GM12878 (cell line): Measurements from ENCODE around the gene CCDC9B. TPM values are rescaled to one million over a fixed set of nuclear protein-coding genes. Genes with fewer than 3 reads are reported as not detected.

Source experiments
- ATAC-seq: fragments of 200-7000 bp; cut with Tn5 transposase; 3 replicates; pipeline ENCODE4 v1.9.1; 2020; ENCODE audit warnings: mild to moderate bottlenecking, moderate library complexity
- BruUV-seq: library from RNA; stranded (reverse); fragments of 400-500 nt; replicated peaks from 2 replicates; lab custom pipeline; 2021; lab: Mats Ljungman, UMichigan
- CTCF ChIA-PET: fragments of 300-600 bp; sonication (Branson Sonifier 250); formaldehyde crosslinking; extraction: SDS; loops from one replicate; lab custom pipeline; 2021; ENCODE audit warnings: inconsistent platforms; lab: Yijun Ruan, JAX
- POLR2A ChIA-PET: fragments of 350-600 bp; formaldehyde crosslinking; extraction: SDS; loops from one replicate; lab custom pipeline; 2021; ENCODE audit warnings: inconsistent platforms; lab: Charles Lee
- RAD21 ChIA-PET: fragments of 300-600 bp; sonication (Branson Sonifier 250); formaldehyde crosslinking; loops from one replicate; lab custom pipeline; 2023; ENCODE audit warnings: antibody characterized with exemption; ENCODE audit not compliant: unreplicated experiment; lab: Charles Lee
- SMC1A ChIA-PET: fragments of 300-600 bp; sonication (Branson Sonifier 250); formaldehyde crosslinking; loops from one replicate; lab custom pipeline; 2023; ENCODE audit not compliant: unreplicated experiment, uncharacterized antibody; lab: Charles Lee
- DNase-seq: peaks from one replicate; pipeline ENCODE4 v3.0.0-alpha.2; 2011; ENCODE audit warnings: low read depth, low spot score
- FAIRE-seq: peaks from 3 replicates; lab custom pipeline; 2011; peaks lifted over from hg19 to GRCh38; lab: Jason Lieb, UNC
- H2AFZ ChIP-seq: 2 replicates; pipeline ENCODE4 v1.6.0; 2011; ENCODE audit warnings: low read depth, low read length, control low read depth; ENCODE audit not compliant: control insufficient read depth
- H3K27ac ChIP-seq: 2 replicates; pipeline ENCODE4 v1.5.1; 2011; ENCODE audit warnings: control low read depth; ENCODE audit not compliant: control insufficient read depth, insufficient read depth
- H3K27me3 ChIP-seq, 2 experiments: replicated peaks in 1 of 2; 2 replicates each; pipeline versions ENCODE4 v1.6.0 to v1.6.1; 2011; ENCODE audit warnings: low read length in 1 of 2; ENCODE audit not compliant: control insufficient read depth in 2 of 2, insufficient read depth in 2 of 2
- H3K36me3 ChIP-seq, 2 experiments: 2 replicates each; pipeline ENCODE4 v1.5.1; 2011; ENCODE audit warnings: low read length in 1 of 2; ENCODE audit not compliant: control insufficient read depth in 2 of 2, insufficient read depth in 2 of 2
- H3K4me1 ChIP-seq: 2 replicates; pipeline ENCODE4 v1.6.1; 2011; ENCODE audit warnings: mild to moderate bottlenecking, low read length, moderate library complexity, mixed read lengths; ENCODE audit not compliant: control insufficient read depth, insufficient read depth
- H3K4me2 ChIP-seq: 2 replicates; pipeline ENCODE4 v1.6.0; 2011; ENCODE audit warnings: control low read depth; ENCODE audit not compliant: control insufficient read depth, insufficient read depth
- H3K4me3 ChIP-seq: fragments of 200-600 bp; sonication (generic); 2 replicates; pipeline ENCODE4 v1.5.1; 2016
- H3K79me2 ChIP-seq: 2 replicates; pipeline ENCODE4 v1.6.0; 2011; ENCODE audit warnings: low read length; ENCODE audit not compliant: control insufficient read depth, insufficient read depth
- H3K9ac ChIP-seq: 2 replicates; pipeline ENCODE4 v1.8.0; 2011; ENCODE audit warnings: low read length, control low read depth, mixed read lengths; ENCODE audit not compliant: control insufficient read depth, insufficient read depth
- H3K9me3 ChIP-seq: replicated peaks from 3 replicates; pipeline ENCODE4 v1.5.1; 2011; ENCODE audit warnings: mild to moderate bottlenecking, low read length; ENCODE audit not compliant: control insufficient read depth, insufficient read depth
- H4K20me1 ChIP-seq: 2 replicates; pipeline ENCODE4 v1.6.0; 2011; ENCODE audit not compliant: control insufficient read depth, insufficient read depth
- CREB1 ChIP-seq: IDR thresholded peaks from 2 replicates; pipeline ENCODE4 v1.6.1; 2012; ENCODE audit warnings: low read depth, mild to moderate bottlenecking, inconsistent platforms
- FOXK2 ChIP-seq: fragments of 450-650 bp; IDR thresholded peaks from 2 replicates; pipeline ENCODE4 v1.6.1; 2017; ENCODE audit warnings: mild to moderate bottlenecking, moderate library complexity
- LARP7 ChIP-seq: fragments of 450-650 bp; IDR thresholded peaks from 2 replicates; pipeline ENCODE4 v1.6.1; 2017; ENCODE audit warnings: mild to moderate bottlenecking
- RB1 ChIP-seq: fragments of 450-650 bp; formaldehyde crosslinking; IDR thresholded peaks from 2 replicates; pipeline ENCODE4 v1.6.1; 2017; ENCODE audit warnings: mild to moderate bottlenecking, borderline replicate concordance
- RBBP5 ChIP-seq: fragments of 200-600 bp; sonication (generic); conservative IDR thresholded peaks from 2 replicates; pipeline ENCODE4 v1.6.1; 2016
- SPI1 ChIP-seq: IDR thresholded peaks from 2 replicates; pipeline ENCODE4 v1.6.1; 2011; ENCODE audit warnings: low read depth, mild to moderate bottlenecking, low read length, moderate library complexity, borderline replicate concordance; ENCODE audit not compliant: insufficient read depth
- ZBTB11 ChIP-seq: fragments of 450-650 bp; formaldehyde crosslinking; IDR thresholded peaks from 2 replicates; pipeline ENCODE4 v1.5.0; 2022; ENCODE audit warnings: mild to moderate bottlenecking, missing genetic modification characterization
- ZNF687 ChIP-seq: fragments of 450-650 bp; IDR thresholded peaks from 2 replicates; pipeline ENCODE4 v1.6.1; 2017; ENCODE audit warnings: mild to moderate bottlenecking, moderate library complexity
- WGBS: methylation state at CpG from one replicate; pipeline ENCODE4 v1.1.6; 2016; ENCODE audit warnings: low lambda C conversion rate; ENCODE audit not compliant: insufficient replicate concordance, insufficient coverage; ENCODE audit errors: missing lambda C conversion rate; 5-methylcytosine and 5-hydroxymethylcytosine counted together
- in situ Hi-C: fragments of 300-500 bp; cut with MboI; formaldehyde crosslinking; loops from 9 replicates; pipeline ENCODE4 v1.14.3; 2018; ENCODE audit warnings: mixed read lengths
- intact Hi-C: fragments of 100-400 bp; cut with micrococcal nuclease; formaldehyde crosslinking; loops from one replicate; pipeline ENCODE4 v1.14.2; 2022; ENCODE audit not compliant: unreplicated experiment
- polyA plus RNA-seq, 11 experiments: library from polyadenylated mRNA; depleted of rRNA in 4 of 11; unstranded in 6 of 11; stranded (reverse) in 5 of 11; fragments of >200 nt; fragmentation: Nextera tagmentation in 4 of 11; fragmentation: Illumina TruSeq in 1 of 11; extraction: Ambion mirVana in 4 of 11; extraction: Trizol in 1 of 11; gene quantifications; 1 replicate in 1 of 11; 2 replicates in 10 of 11; pipeline versions ENCODE4 v1.2.1 to v1.2.3, GENCODE V29; 2011 to 2016; ENCODE audit warnings: inconsistent platforms in 2 of 11, missing spikeins in 2 of 11, low read depth in 1 of 11
- total RNA-seq, 4 experiments: library from RNA; depleted of rRNA in 3 of 4; stranded (reverse); fragments of >200 nt in 3 of 4; fragmentation: Illumina TruSeq in 1 of 4; extraction: Trizol in 1 of 4; gene quantifications; 2 replicates each; pipeline versions ENCODE4 v1.2.1 to v1.2.3, GENCODE V29; 2013 to 2021

Gene CCDC9B
- total and polyA plus RNA-seq, 10 of the 15 experiments (the other 5 are each of a cell fraction or from before 2014, with no cell fraction given): 0.01 to 0.08 (median 0.03) TPM; not detected in 6

DNA sequence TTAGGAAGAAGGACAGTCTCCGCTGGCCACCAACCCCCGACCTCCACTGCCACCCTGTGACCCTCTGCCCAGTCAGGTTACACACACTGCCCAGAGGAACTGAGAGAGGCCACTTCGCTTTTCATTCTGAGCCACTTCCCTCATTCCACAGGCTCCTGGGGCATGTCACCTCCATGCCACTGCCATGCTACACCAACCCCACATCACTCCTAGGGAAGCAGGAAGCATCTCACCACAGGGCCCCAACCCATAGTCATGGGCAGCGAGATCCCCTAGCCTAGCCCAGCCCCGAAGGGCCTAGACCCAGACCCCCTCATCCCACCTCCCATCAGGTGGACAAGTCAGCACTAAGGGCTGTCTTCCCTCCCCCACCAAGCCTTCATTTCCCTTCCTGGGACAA lies 34.4 kb downstream of the CCDC9B start:
- Histone ChIP-seq H3K4me3 (peak overlapping the region; percentile 80), H4K20me1 (no peaks in the 10 kb centered on the region), H3K27ac (no peak overlapping the region), H2AFZ (no peak overlapping the region), H3K9me3 (no peaks in the 10 kb centered on the region), H3K36me3 (no peaks in the 10 kb centered on the region), H3K4me2 (peak overlapping the region; percentile 3), H3K9ac (peak overlapping the region; percentile 1; the same call in 1 of the 2 replicates), H3K27me3 (0 out of 4 replicates have a peak, but pooled peaks cover 0 to 1% of the 10 kb centered on the region in 2 experiments), H3K79me2 (no peaks in the 10 kb centered on the region), H3K4me1 (peaks cover 12% of the 10 kb centered on the region)
- RAD21 ChIA-PET: interaction anchor here (1.3 to 6.8 kb wide), 2 partner anchors 28 to 32 kb away, joined by 4 to 87 read pairs; no protein-coding TSS in a partner anchor
- TF ChIP-seq RBBP5 (no peak), SPI1 (peak; percentile 37; the same call in 1 of the 2 replicates), FOXK2 (no peak)
- POLR2A ChIA-PET: no interaction called here
- ATAC-seq (no peak), FAIRE-seq (no peak), DNase-seq (no peak)
- SMC1A ChIA-PET: interaction anchor here (1.1 to 10.0 kb wide), 2 partner anchors 27 to 28 kb away, joined by 8 to 83 read pairs; no protein-coding TSS in a partner anchor
- intact Hi-C loops: no loop called here
- no TSS peak for BruUV-seq
- WGBS: 41% methylated on average over 5 of the region's 5 CpGs
- CTCF ChIA-PET: interaction anchor here (1.2 to 17.6 kb wide), 10 partner anchors 9 to 192 kb away, joined by 3 to 336 read pairs (median 8); partner anchors contain the start of genes CCDC9B and INAFM2
- in situ Hi-C loops: loop anchor here (5.0 kb wide), 1 partner anchor 51 kb away; the partner anchor contains the start of gene DISP2

DNA sequence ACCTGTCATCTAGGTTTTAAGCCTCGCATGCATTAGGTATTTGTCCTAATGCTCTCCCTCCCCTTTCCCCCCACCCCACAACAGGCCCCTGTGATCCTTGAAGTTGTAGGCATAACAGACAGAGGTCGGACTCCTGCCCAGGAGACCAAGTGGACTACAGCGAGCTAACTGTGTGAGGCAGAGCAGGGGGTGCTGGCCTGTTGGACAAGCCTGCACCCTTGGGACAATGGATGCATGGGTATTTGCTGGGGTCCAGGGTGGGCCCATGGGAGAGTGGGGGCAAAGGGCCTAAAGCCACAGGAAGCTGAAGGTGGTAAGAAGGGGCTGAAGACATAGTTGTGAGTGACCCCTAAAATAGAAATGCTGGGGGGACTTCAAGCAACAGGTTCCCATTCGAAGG lies 35.5 kb downstream of the CCDC9B start:
- SMC1A ChIA-PET: interaction anchor here (0.6 to 1.1 kb wide), 3 partner anchors 16 to 533 kb away, joined by 3 to 8 read pairs (median 3); no protein-coding TSS in a partner anchor
- no peaks in the 10 kb centered on the region for H4K20me1 ChIP-seq
- CTCF ChIA-PET: interaction anchor here (0.9 to 2.5 kb wide), 6 partner anchors 10 to 51 kb away, joined by 3 to 7 read pairs (median 4); no protein-coding TSS in a partner anchor
- no peaks in the 10 kb centered on the region for H3K79me2 ChIP-seq
- no peak overlapping the region for H3K9ac ChIP-seq
- no peaks in the 10 kb centered on the region for H3K27me3 ChIP-seq
- no TSS peak for BruUV-seq
- RAD21 ChIA-PET: interaction anchor here (0.7 to 1.1 kb wide), 2 partner anchors 33 to 136 kb away, joined by 3 to 5 read pairs; no protein-coding TSS in a partner anchor
- DNase-seq (no peak), ATAC-seq (no peak), FAIRE-seq (no peak)
- intact Hi-C loops (no loop called here), in situ Hi-C loops (loop anchor here (5.0 kb wide), 1 partner anchor 52 kb away; the partner anchor contains the start of gene DISP2)
- no peaks in the 10 kb centered on the region; the same call in 2 of the 3 replicates for H3K9me3 ChIP-seq
- no peak overlapping the region for H3K27ac ChIP-seq
- H3K4me1 ChIP-seq: peaks cover 12% of the 10 kb centered on the region
- no peak overlapping the region for H2AFZ ChIP-seq
- WGBS: 51% methylated on average over 3 of the region's 4 CpGs
- H3K36me3 ChIP-seq: no peaks in the 10 kb centered on the region
- POLR2A ChIA-PET: interaction anchor here (0.7 kb wide), 2 partner anchors 10 to 102 kb away, joined by 4 to 5 read pairs; no protein-coding TSS in a partner anchor
- no peak overlapping the region for H3K4me2 ChIP-seq
- H3K4me3 ChIP-seq: no peak overlapping the region
- TF ChIP-seq RB1 (no peak), CREB1 (no peak), LARP7 (no peak), ZBTB11 (CRISPR knock-in tag) (no peak), ZNF687 (no peak)
